NCI-H128 (cell line): ENCODE measurements around the gene BIN1.

Experiments used
- DNase-seq: peaks from one replicate; lab custom pipeline; 2025; ENCODE audit not compliant: unreplicated experiment; lab: John Stamatoyannopoulos, UW

BIN1 gene

DNA sequence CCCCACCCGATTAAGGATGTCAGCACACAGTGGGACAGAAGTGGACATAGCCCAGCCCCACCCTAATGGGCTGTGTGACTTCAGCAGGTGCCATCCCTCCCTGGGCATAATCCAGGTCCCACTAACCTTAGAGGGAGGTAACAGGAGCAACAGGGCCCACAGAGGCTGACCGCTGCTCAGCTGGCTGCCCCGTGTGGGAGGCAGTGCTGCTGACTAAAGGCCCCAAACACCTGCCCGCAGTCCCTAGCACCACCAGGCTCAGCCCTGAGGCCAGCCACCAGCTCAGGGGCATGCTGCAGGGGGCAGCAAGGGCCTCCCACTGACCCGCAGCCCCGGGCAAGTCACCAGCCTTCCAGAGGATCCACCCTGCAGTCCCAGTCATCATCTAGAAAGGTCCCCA is 14.6 kb downstream of the BIN1 start:
- DNase-seq = no peak

DNA sequence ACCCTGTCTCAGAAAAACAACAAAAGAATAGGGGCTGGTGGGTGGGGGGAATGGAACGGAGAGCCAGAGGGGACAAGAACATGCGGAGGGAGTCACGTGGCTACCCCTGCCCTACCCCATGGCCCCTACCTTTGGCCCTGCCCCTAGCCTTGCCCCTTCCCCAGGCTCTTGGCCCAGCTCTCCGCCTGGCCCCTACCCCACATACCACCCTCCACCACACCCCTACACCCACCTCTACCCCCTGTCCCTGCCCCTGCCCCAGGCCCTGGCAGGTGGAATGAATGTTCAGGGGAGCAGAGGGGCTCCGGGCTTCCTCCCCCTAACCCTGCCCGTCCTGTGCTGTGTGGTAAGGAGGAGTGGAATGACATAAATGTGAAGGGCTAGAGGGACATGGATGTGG is 15.1 kb downstream of the BIN1 start:
- no peak for DNase-seq

GRCh38 chr2:127091148-127091547 is 15.8 kb downstream of the BIN1 start:
- DNase-seq = no peak

- no peak for DNase-seq
Measured at GRCh38 chr2:127090281-127091120, 16.5 kb downstream of the BIN1 start.

- DNase-seq = no peak
Measured at GRCh38 chr2:127089478-127090235, 17.3 kb downstream of the BIN1 start.

DNA sequence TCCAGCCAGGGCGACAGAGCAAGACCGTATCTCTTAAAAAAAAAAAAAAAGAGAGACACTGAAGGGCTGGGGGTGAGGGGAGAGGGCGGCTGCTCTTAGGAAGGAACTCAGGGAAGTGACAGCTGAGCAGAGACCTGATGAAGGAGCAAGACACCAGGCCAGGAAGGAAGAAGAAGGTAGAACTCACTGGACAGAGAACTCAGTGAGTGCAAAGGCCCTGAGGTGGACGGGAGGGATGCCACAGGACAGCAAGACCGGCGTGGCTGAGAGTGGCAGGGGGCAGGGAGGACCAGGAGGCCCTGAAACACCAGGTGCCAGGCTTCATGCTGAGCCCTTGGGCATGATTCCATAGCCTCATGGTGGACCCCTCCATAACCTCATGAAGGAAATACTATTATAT is 18.2 kb downstream of the BIN1 start:
- no peak for DNase-seq

DNA sequence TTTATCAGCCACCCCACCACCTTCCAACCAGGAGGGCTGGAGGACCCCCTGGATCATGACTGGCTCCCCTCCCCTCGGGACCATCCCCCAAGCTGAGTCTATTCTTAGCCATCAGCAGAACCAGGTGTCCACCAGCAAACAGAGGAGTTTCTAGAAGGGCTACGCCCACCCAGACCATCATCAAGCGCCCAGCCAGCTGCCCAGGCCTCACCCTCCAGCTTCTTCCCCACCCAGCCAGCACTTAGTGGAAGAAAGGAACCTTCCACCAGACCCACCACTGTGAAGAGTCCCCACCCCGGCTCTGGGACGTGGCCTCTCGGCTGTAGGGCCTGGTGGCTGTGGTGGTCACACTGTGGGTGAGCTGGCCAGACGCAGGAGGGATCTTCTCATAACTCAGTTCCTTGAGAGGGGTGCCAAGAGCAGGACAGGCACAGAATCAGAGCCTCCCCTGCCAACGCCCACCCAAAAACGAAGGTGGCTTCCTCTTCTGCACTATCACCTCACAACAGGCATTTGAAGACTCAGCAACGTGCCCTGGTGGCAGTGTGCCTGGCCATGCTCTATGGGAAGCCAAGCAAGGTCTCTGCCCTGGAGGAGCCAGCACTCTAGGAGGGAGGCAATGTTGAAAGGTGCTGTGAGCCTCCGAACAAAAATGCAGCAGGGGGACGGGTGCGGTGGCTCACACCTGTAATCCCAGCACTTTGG is 19.0 kb downstream of the BIN1 start:
- no peak for DNase-seq

DNA sequence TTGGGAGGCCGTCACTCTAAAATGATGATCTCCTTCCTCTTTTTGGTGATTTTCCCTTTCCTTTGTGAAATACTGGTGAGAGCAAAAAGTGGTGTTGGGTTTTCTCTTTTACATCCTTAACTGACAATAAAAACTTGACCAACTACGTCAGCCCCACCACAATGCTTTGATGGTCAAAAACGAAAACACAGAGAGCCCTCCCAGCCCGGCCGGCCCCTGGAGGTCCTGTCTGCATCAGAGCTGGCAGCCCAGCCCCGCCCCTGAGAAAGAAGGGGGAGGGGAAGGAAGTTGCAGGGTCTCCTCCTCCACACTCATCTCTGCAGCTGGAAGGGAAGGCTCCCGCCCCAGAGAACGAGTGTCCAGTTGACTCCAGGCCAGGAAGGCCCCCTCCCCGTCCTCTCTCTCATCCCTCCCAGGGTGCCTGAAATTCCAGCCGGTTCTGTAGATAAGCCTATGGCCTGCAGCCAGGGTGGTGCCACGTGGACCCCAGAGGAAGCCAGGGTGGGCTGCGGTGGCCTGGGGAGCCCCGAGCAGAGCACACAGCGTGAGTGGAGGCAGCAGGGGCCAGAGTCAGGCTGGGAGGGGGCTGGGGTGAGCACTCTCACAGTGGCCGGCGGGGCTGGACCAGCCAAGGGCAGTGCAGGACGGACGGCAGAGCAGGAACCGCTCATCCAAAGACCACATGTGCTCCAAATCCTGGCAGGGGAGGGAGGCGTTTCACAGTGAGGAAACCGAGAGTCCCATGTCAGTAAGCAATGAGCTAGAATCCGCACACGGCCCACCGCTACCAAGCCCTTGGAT is 19.8 kb downstream of the BIN1 start:
- no peak for DNase-seq

DNA sequence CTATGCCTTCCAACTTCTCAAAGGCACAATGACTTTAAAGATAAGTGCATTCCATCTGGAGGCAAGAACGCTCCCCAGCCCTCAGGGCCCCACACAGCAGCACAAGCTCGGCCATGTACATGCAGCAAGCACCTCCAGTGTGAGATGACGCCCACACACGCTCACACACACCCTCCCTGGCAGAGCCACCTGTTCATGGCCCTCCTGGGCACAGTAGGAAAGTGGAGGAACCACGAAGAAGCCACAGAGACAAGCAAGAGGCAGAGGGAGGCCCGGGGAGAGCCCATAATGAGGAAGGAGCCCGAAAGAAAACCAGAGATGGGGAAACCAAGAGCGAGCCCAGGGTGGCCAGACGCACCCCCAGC is 21.7 kb downstream of the BIN1 start:
- DNase-seq = no peak

GRCh38 chr2:127084611-127085316 is 22.2 kb downstream of the BIN1 start:
- DNase-seq = no peak

GRCh38 chr2:127083819-127084503 is 23.0 kb downstream of the BIN1 start:
- DNase-seq = no peak

DNA sequence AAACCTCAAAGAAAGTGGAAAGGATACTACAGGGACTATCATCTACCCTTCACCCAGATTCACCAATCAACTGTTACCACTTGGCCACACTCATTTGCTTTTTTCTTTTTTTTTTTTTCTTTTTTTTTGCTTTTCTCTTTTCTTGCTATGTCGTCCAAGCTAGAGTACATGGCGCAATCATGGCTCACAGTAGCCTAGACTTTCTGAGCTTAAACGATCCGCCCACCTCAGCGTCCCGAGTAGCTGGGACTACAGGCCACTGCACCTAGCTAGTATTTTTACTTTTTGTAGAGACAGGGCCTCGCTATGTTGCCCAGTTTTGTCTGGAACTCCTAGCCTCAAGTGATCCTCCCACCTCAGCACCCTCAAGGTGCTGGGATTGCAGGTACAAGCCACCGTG is 24.0 kb downstream of the BIN1 start:
- no peak for DNase-seq

GRCh38 chr2:127081826-127082633 is 24.9 kb downstream of the BIN1 start:
- DNase-seq = no peak

GRCh38 chr2:127080938-127081755 is 25.8 kb downstream of the BIN1 start:
- DNase-seq = no peak

DNA sequence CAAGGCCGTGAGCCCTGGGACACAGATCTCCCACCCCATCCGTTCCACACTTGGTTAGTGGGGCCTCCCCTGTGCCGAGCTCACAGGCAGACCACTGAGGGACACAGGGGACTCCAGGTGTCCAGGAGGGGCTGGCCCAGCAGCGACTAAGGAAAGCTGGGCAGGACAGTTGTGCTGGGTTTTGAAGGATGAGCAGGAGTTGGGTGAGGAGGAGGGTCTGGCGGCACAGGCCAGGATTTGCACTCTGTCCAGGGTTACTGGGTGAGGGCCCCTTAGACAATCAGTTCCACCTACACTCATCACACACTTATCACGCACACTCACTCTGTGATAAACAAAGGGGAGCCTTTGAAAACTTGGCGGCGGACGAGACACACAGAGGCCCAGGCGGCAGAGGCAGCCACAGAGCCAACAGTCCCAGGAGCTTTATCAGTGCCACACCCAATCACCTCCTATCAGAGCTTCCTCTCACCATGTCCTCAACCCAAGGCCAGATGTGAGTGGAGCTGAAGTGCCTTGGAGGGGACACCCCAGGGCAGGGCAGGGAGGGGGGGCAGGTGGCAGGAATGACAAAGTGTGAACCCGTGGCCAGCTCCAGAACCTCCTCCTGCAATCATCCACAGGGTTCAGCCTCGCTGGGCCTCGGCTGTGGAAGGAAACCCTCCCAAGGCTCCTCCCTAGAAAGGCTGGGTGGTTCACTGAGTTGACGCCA is 26.6 kb downstream of the BIN1 start:
- no peak for DNase-seq

GRCh38 chr2:127079358-127079920 is 27.5 kb downstream of the BIN1 start:
- no peak for DNase-seq

- no peak for DNase-seq
Measured at GRCh38 chr2:127078666-127079270, 28.2 kb downstream of the BIN1 start.
